COLO668 (cell line): ENCODE data around the gene GPS1.

Source experiments
- DNase-seq: peaks from one replicate; lab custom pipeline; 2025; ENCODE audit not compliant: unreplicated experiment; lab: John Stamatoyannopoulos, UW

Gene GPS1

GRCh38 chr17:82051776-82052637 lies at the start of gene GPS1, which contains the start of gene RFNG:
Gene GPS1, plus strand, starts transcription at chr17:82051898. Its CDS starts 34 bp downstream, at chr17:82051932.
Gene RFNG, minus strand, starts transcription at chr17:82051811. Its CDS starts 45 bp downstream, at chr17:82051766.
- peak; percentile 80 for DNase-seq

DNA sequence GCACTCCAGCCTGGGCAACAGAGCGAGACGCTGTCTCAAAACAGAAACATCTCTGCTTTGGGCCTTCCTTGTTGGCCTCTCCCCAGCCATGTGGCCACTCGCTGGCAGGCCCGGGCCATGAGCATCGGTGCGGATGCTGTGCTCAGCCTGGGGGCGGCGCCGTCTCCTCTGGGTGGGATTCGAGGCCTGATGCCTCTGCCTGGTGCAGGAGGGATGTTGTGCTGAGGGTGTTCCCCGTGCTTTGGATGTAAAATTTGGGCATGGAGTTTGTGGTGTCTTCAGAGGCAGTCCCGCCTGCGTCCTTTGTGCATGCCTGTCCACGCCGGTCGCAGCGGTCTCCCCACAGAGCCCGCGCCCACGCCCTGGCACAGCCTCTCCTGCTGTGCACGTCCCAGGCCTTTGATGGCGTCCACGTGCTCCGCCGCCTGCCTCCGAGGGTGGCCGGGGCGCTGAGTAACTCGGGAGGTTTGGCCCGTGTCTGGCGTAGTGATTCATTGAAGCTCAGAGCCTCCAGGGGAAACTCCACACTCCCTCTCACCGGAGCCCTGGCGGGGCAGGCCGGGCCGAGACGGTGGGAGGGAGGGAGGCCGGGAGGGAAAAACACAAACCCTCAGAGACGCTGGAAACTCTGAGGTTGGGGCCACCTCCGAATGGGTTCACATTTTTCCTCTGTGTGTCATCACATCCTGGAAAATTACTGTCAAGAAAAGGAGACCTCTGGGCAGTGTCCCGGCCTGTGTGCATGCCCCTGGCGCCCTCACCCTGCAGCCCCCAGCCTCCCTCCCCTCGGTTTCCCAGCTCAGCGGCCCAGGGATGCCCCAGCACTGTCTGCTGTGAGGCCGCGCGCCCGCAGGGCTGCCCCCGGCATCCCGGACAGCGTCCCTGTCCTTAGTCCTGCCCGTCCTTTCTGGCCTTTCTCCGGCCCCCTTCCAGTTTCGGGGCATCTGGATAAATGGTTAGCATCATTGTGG lies 48.0 kb upstream of the GPS1 start:
- no peak for DNase-seq

DNA sequence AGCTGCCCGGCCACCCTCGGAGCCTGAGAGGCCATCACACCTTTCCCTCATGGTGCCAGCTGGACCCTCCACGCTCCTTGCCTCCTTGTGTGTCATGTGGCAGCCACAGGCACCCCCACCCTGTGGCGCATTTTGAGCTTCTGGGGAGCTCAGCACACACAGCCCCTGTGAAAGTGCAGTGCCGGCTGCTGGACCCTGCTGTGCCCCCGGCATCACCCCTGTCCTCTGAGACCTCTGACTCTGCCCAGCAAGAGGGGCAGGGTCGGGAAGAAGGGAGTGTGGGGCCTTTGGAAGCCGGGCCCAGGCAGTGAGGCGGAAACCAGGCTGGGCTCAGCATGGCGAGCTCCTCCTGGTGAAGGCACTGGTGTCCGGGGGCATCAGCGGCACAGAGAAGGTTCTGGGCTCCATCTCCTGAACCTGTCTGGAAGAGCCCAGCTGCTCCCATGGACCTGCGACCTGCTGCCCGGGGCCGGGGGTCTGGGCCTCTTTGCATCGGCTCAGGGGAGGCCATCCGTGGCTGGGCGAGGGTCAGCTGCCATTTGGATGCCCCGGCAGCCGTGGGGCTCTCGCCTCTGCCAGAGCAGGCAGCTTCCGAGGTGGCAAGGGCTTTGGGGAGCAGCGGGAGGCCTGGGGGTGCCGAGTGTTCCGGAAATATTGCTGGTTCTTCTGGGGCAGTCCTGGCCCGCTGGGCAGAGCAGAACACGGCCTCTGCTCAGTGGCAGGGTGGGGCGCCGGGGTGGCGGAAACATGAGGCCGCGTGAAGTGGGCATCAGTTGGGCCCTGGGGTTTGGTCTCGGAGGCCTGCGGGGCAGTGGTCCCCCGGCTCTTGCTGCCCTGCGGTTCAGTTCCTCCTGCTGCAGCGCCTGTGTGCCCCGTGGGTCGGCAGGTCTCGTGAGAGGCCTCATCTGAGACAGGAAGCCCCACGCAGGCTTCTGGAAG lies 46.9 kb upstream of the GPS1 start:
- no peak for DNase-seq

DNA sequence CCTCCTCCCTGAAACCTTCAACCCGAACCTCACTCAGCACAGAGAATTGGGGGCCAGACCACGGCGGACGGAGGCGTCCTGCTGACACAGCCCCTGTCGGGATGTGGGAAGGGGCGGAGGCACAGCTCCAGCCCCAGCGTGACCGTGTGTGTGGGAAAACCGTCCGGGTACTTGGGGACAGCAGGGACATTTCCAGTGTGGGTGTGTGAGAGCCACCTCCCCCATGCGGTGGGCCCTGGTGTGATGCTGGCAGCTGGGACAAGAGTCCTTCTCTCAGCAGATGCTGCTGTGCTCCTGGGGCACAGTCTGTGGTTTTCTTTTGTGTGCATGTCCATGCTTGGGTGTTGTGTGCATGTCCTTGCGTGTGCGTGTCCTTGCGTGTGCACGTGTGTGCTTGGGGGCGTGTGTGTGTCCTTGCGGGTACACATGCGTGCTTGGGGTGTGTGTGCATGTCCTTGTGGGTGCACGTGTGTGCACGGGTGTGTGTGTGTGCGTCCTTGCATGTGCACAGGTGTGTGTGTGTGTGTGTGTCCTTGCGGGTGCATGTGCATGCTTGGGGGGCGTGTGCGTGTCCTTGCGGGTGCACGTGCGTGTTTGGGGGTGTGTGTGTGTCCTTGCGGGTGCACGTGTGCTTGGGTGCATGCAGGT lies 45.9 kb upstream of the GPS1 start:
- no peak for DNase-seq

GRCh38 chr17:82006468-82007227 lies 45.0 kb upstream of the GPS1 start:
- DNase-seq, result no peak

GRCh38 chr17:82007228-82007494 lies 44.5 kb upstream of the GPS1 start:
- DNase-seq, result no peak

DNA sequence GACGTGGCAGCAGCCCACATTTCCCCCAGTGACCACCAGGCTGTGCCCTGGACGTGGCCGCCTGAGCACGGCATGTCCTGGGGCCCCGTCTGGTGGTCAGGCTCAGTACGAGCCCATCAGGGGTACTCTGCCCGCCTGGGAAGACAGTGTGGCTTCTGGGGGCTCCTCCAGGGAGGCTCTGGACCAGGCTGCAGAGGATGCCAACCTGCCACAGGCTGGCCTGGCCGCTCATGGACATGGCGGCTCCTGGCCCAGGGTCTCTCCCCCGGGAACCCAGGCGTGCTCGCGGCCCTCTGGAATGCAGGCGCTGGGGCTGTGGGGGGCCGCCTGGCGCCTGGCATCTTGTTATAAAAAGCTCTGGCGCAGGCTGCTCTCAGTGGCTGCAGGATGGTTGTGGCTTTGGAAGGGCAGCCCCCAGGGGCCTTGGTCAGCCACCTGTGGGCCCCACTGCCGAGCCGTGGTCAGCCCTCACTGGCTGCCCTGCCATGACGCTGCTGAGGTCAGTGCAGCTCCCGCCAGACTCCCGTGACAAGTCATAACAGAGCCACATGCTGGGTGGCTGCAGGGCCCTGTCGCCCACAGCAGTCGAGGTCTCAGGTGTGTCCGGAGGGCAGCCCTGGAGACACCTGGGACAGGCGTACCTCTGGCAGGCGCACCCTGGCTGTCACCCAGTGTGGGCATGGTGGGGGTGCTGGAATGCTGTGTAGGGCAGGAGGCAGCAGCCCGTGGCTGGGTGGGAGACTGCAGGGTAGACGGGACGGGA lies 44.0 kb upstream of the GPS1 start:
- no peak for DNase-seq

- no peak for DNase-seq
Observed at GRCh38 chr17:82008258-82008940, 43.3 kb upstream of the GPS1 start.

- no peak for DNase-seq
Observed at GRCh38 chr17:82008941-82009405, 42.7 kb upstream of the GPS1 start.

- no peak for DNase-seq
Observed at GRCh38 chr17:82009413-82009812, 42.3 kb upstream of the GPS1 start.

GRCh38 chr17:82010575-82011525 lies 40.8 kb upstream of the GPS1 start:
- no peak for DNase-seq

DNA sequence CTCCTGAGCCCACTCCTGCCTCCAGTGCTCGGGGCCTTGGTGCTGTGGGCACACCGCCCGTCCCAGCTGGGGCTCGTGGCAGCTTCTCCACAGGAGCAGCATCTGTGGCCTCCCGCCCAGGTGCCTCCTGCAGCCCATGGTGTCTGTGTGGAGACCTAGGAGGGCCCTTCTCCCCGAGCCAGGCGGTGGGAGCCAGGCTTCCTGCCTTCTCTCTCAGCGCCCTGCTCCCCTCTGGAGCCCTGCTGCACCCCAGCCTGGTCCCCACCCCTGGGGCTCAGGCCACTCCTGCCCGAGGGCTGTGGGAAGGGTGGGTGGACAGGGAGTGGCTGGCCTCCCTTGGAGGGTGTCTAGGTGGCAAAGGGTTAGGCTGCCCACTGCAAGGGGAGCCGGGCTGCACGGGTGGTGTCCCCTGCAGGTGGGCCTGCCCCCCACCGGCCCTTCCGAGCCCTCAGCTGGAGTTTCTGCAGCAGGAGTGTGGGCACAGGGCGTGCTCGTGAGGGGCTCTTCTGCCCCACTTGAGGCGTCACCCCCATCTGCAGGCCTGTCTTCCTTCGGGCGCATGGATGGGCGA lies 40.0 kb upstream of the GPS1 start:
- DNase-seq, result no peak

GRCh38 chr17:82012261-82012639 lies 39.4 kb upstream of the GPS1 start:
- no peak for DNase-seq

GRCh38 chr17:82012640-82013295 lies 38.9 kb upstream of the GPS1 start:
- DNase-seq, result no peak

GRCh38 chr17:82013341-82013740 lies 38.4 kb upstream of the GPS1 start:
- no peak for DNase-seq

GRCh38 chr17:82013772-82014321 lies 37.9 kb upstream of the GPS1 start:
- DNase-seq, result no peak
